GM21447 (cell line): ENCODE data around the gene TP53BP2.
"Not testable (repeated sequence)": the region's sequence is repeated elsewhere in the genome, so short reads cannot be mapped to it uniquely, and the experiment has no call there.

Experiments
- ATAC-seq: cut with Tn5 transposase; IDR thresholded peaks from one replicate; pipeline ENCODE4 v1.9.1; 2021; ENCODE audit not compliant: unreplicated experiment

Gene TP53BP2

GRCh38 chr1:223845810-223846682, at the start of gene TP53BP2:
Gene TP53BP2 (minus strand): TSS chr1:223845947. CDS start chr1:223845680, 267 bp downstream.
- ATAC-seq = peak; percentile 69

GRCh38 chr1:223890494-223890893, 44.7 kb upstream of the TP53BP2 start:
- ATAC-seq = not testable (repeated sequence)

- ATAC-seq = not testable (repeated sequence)
Observed at GRCh38 chr1:223889319-223889718, 43.6 kb upstream of the TP53BP2 start.

GRCh38 chr1:223887747-223888418, 42.1 kb upstream of the TP53BP2 start:
- ATAC-seq = no peak

- ATAC-seq = no peak
Observed at GRCh38 chr1:223886516-223886921, 40.8 kb upstream of the TP53BP2 start.

GRCh38 chr1:223885614-223886013, 39.9 kb upstream of the TP53BP2 start:
- ATAC-seq = no peak

GRCh38 chr1:223878598-223879325, 33.0 kb upstream of the TP53BP2 start:
- no peak for ATAC-seq

- ATAC-seq = no peak
Observed at GRCh38 chr1:223877804-223878203, 32.1 kb upstream of the TP53BP2 start.

- ATAC-seq = no peak
Observed at GRCh38 chr1:223876590-223876989, 30.8 kb upstream of the TP53BP2 start.

- ATAC-seq = no peak
Observed at GRCh38 chr1:223873044-223873443, 27.3 kb upstream of the TP53BP2 start.

- no peak for ATAC-seq
Observed at GRCh38 chr1:223872308-223872901, 26.7 kb upstream of the TP53BP2 start.

GRCh38 chr1:223870617-223871574, 25.1 kb upstream of the TP53BP2 start:
- ATAC-seq = no peak

GRCh38 chr1:223864599-223865368, 19.0 kb upstream of the TP53BP2 start:
- ATAC-seq = not testable (repeated sequence)

- no peak for ATAC-seq
Observed at GRCh38 chr1:223864084-223864483, 18.3 kb upstream of the TP53BP2 start.

GRCh38 chr1:223861904-223862303, 16.2 kb upstream of the TP53BP2 start:
- no peak for ATAC-seq

- no peak for ATAC-seq
Observed at GRCh38 chr1:223860051-223860622, 14.4 kb upstream of the TP53BP2 start.

- ATAC-seq = no peak
Observed at GRCh38 chr1:223859058-223859457, 13.3 kb upstream of the TP53BP2 start.

- ATAC-seq = no peak
Observed at GRCh38 chr1:223856386-223856785, 10.6 kb upstream of the TP53BP2 start.

- ATAC-seq = no peak
Observed at GRCh38 chr1:223853748-223854147, 8.0 kb upstream of the TP53BP2 start.
